GM12878 (cell line): ENCODE measurements around the gene TMEM18. TPM values are rescaled to one million over a fixed set of nuclear protein-coding genes. Genes with fewer than 3 reads are reported as not detected.

Source experiments
- ATAC-seq: fragments of 200-7000 bp; cut with Tn5 transposase; 3 replicates; pipeline ENCODE4 v1.9.1; 2020; ENCODE audit warnings: mild to moderate bottlenecking, moderate library complexity
- BruUV-seq: library from RNA; stranded (reverse); fragments of 400-500 nt; replicated peaks from 2 replicates; lab custom pipeline; 2021; lab: Mats Ljungman, UMichigan
- CTCF ChIA-PET: fragments of 300-600 bp; sonication (Branson Sonifier 250); formaldehyde crosslinking; extraction: SDS; loops from one replicate; lab custom pipeline; 2021; ENCODE audit warnings: inconsistent platforms; lab: Yijun Ruan, JAX
- POLR2A ChIA-PET: fragments of 350-600 bp; formaldehyde crosslinking; extraction: SDS; loops from one replicate; lab custom pipeline; 2021; ENCODE audit warnings: inconsistent platforms; lab: Charles Lee
- RAD21 ChIA-PET: fragments of 300-600 bp; sonication (Branson Sonifier 250); formaldehyde crosslinking; loops from one replicate; lab custom pipeline; 2023; ENCODE audit warnings: antibody characterized with exemption; ENCODE audit not compliant: unreplicated experiment; lab: Charles Lee
- SMC1A ChIA-PET: fragments of 300-600 bp; sonication (Branson Sonifier 250); formaldehyde crosslinking; loops from one replicate; lab custom pipeline; 2023; ENCODE audit not compliant: unreplicated experiment, uncharacterized antibody; lab: Charles Lee
- DNase-seq: peaks from one replicate; pipeline ENCODE4 v3.0.0-alpha.2; 2011; ENCODE audit warnings: low read depth, low spot score
- FAIRE-seq: peaks from 3 replicates; lab custom pipeline; 2011; peaks lifted over from hg19 to GRCh38; lab: Jason Lieb, UNC
- H2AFZ ChIP-seq: 2 replicates; pipeline ENCODE4 v1.6.0; 2011; ENCODE audit warnings: low read depth, low read length, control low read depth; ENCODE audit not compliant: control insufficient read depth
- H3K27ac ChIP-seq: 2 replicates; pipeline ENCODE4 v1.5.1; 2011; ENCODE audit warnings: control low read depth; ENCODE audit not compliant: control insufficient read depth, insufficient read depth
- H3K27me3 ChIP-seq, 2 experiments: replicated peaks in 1 of 2; 2 replicates each; pipeline versions ENCODE4 v1.6.0 to v1.6.1; 2011; ENCODE audit warnings: low read length in 1 of 2; ENCODE audit not compliant: control insufficient read depth in 2 of 2, insufficient read depth in 2 of 2
- H3K36me3 ChIP-seq, 2 experiments: 2 replicates each; pipeline ENCODE4 v1.5.1; 2011; ENCODE audit warnings: low read length in 1 of 2; ENCODE audit not compliant: control insufficient read depth in 2 of 2, insufficient read depth in 2 of 2
- H3K4me1 ChIP-seq: 2 replicates; pipeline ENCODE4 v1.6.1; 2011; ENCODE audit warnings: mild to moderate bottlenecking, low read length, moderate library complexity, mixed read lengths; ENCODE audit not compliant: control insufficient read depth, insufficient read depth
- H3K4me2 ChIP-seq: 2 replicates; pipeline ENCODE4 v1.6.0; 2011; ENCODE audit warnings: control low read depth; ENCODE audit not compliant: control insufficient read depth, insufficient read depth
- H3K4me3 ChIP-seq: fragments of 200-600 bp; sonication (generic); 2 replicates; pipeline ENCODE4 v1.5.1; 2016
- H3K79me2 ChIP-seq: 2 replicates; pipeline ENCODE4 v1.6.0; 2011; ENCODE audit warnings: low read length; ENCODE audit not compliant: control insufficient read depth, insufficient read depth
- H3K9ac ChIP-seq: 2 replicates; pipeline ENCODE4 v1.8.0; 2011; ENCODE audit warnings: low read length, control low read depth, mixed read lengths; ENCODE audit not compliant: control insufficient read depth, insufficient read depth
- H3K9me3 ChIP-seq: replicated peaks from 3 replicates; pipeline ENCODE4 v1.5.1; 2011; ENCODE audit warnings: mild to moderate bottlenecking, low read length; ENCODE audit not compliant: control insufficient read depth, insufficient read depth
- H4K20me1 ChIP-seq: 2 replicates; pipeline ENCODE4 v1.6.0; 2011; ENCODE audit not compliant: control insufficient read depth, insufficient read depth
- CHD1 ChIP-seq: IDR thresholded peaks from 2 replicates; pipeline ENCODE4 v1.6.1; 2012; ENCODE audit warnings: low read depth, low read length, improper control_type of control experiment
- FOXM1 ChIP-seq: IDR thresholded peaks from 2 replicates; pipeline ENCODE4 v1.6.1; 2012; ENCODE audit warnings: low read depth, mild to moderate bottlenecking, inconsistent platforms, low read length, moderate library complexity
- HDAC2 ChIP-seq: fragments of 200-600 bp; sonication (generic); IDR thresholded peaks from 2 replicates; pipeline ENCODE4 v1.6.1; 2017
- NR2C2 ChIP-seq: IDR thresholded peaks from 2 replicates; pipeline ENCODE4 v1.6.1; 2011; ENCODE audit warnings: borderline replicate concordance, low read depth; ENCODE audit not compliant: control insufficient read depth, insufficient read length
- POLR2AphosphoS2 ChIP-seq: IDR thresholded peaks from 2 replicates; pipeline ENCODE4 v1.6.1; 2011; ENCODE audit warnings: low read depth, mild to moderate bottlenecking, low read length, improper control_type of control experiment, moderate library complexity
- RAD51 ChIP-seq: fragments of 450-650 bp; IDR thresholded peaks from 2 replicates; pipeline ENCODE4 v1.6.1; 2016; ENCODE audit warnings: moderate library complexity, mild to moderate bottlenecking, inconsistent platforms
- STAT1 ChIP-seq: fragments of 450-650 bp; conservative IDR thresholded peaks from 2 replicates; pipeline ENCODE4 v1.6.1; 2014; ENCODE audit warnings: antibody characterized with exemption, mild to moderate bottlenecking
- TARDBP ChIP-seq: IDR thresholded peaks from 2 replicates; pipeline ENCODE4 v1.6.1; 2016; ENCODE audit warnings: borderline replicate concordance
- WGBS: methylation state at CpG from one replicate; pipeline ENCODE4 v1.1.6; 2016; ENCODE audit warnings: low lambda C conversion rate; ENCODE audit not compliant: insufficient replicate concordance, insufficient coverage; ENCODE audit errors: missing lambda C conversion rate; 5-methylcytosine and 5-hydroxymethylcytosine counted together
- in situ Hi-C: fragments of 300-500 bp; cut with MboI; formaldehyde crosslinking; loops from 9 replicates; pipeline ENCODE4 v1.14.3; 2018; ENCODE audit warnings: mixed read lengths
- intact Hi-C: fragments of 100-400 bp; cut with micrococcal nuclease; formaldehyde crosslinking; loops from one replicate; pipeline ENCODE4 v1.14.2; 2022; ENCODE audit not compliant: unreplicated experiment
- polyA plus RNA-seq, 11 experiments: library from polyadenylated mRNA; depleted of rRNA in 4 of 11; unstranded in 6 of 11; stranded (reverse) in 5 of 11; fragments of >200 nt; fragmentation: Nextera tagmentation in 4 of 11; fragmentation: Illumina TruSeq in 1 of 11; extraction: Ambion mirVana in 4 of 11; extraction: Trizol in 1 of 11; gene quantifications; 1 replicate in 1 of 11; 2 replicates in 10 of 11; pipeline versions ENCODE4 v1.2.1 to v1.2.3, GENCODE V29; 2011 to 2016; ENCODE audit warnings: inconsistent platforms in 2 of 11, missing spikeins in 2 of 11, low read depth in 1 of 11
- total RNA-seq, 4 experiments: library from RNA; depleted of rRNA in 3 of 4; stranded (reverse); fragments of >200 nt in 3 of 4; fragmentation: Illumina TruSeq in 1 of 4; extraction: Trizol in 1 of 4; gene quantifications; 2 replicates each; pipeline versions ENCODE4 v1.2.1 to v1.2.3, GENCODE V29; 2013 to 2021

TMEM18 gene
- total and polyA plus RNA-seq, 10 of the 15 experiments (the other 5 are each of a cell fraction or from before 2014, with no cell fraction given), result 11.2 to 56.3 (median 26.0) TPM

DNA sequence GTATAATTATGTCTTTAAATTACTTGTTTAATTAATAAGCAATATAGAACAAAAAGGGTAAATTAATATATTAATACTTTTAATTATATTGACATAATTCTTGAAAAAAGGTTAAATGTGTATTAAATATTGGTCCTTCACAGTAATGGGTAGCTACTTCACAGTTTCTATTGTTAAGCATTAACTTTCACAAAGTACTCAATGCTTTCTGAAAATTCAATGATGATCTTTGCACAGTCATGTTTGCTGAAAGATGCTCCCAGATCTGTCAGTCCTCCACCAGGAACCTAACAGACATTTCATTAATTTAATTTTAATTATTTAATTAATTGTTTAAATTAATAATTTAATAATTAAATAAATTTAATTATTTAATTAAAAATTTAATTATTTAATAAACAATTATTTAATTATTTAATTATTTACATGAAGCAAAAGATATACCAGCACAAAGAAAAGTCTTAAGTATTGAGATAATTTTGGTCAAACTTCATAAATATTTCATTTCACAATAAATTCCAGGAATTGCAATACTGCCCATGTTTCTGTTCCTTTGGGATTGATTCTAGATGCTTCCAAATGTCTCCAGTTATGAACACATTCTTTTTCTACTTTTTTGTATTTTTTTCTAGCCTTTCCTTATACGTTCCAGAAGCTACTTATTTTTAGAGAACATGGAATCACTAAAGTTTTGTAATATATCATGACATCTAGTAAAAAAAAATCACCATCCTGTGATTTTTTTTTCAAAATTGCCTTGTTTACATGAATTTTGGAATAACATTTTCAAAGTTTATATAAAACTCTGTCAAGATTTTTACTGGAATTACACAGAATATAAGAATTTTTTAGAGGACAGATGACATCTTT lies 46.5 kb downstream of the TMEM18 start:
- TF ChIP-seq CHD1, result no peak
- TF ChIP-seq, all 136 proteins: peak for 0
- Histone ChIP-seq H3K27me3 (no peaks in the 10 kb centered on the region; a peak in 1 of 4 replicates), H2AFZ (no peak overlapping the region), H3K79me2 (no peaks in the 10 kb centered on the region), H3K27ac (no peak overlapping the region), H3K4me2 (no peak overlapping the region), H3K4me3 (no peak overlapping the region), H3K9me3 (no peaks in the 10 kb centered on the region), H3K36me3 (no peaks in the 10 kb centered on the region), H4K20me1 (no peaks in the 10 kb centered on the region), H3K9ac (no peak overlapping the region), H3K4me1 (no peaks in the 10 kb centered on the region)
- RAD21 ChIA-PET, result no interaction called here
- DNase-seq (no peak), FAIRE-seq (no peak), ATAC-seq (no peak)
- BruUV-seq, result no TSS peak
- in situ Hi-C loops, result loop anchor here (10.0 kb wide), 1 partner anchor 386 kb away; no protein-coding TSS in a partner anchor
- SMC1A ChIA-PET, result no interaction called here
- intact Hi-C loops, result loop anchor here (10.0 kb wide), 1 partner anchor 914 kb away; no protein-coding TSS in a partner anchor
- WGBS, result 0% methylated on average over 1 of the region's 1 CpG
- CTCF ChIA-PET, result no interaction called here
- POLR2A ChIA-PET, result no interaction called here

DNA sequence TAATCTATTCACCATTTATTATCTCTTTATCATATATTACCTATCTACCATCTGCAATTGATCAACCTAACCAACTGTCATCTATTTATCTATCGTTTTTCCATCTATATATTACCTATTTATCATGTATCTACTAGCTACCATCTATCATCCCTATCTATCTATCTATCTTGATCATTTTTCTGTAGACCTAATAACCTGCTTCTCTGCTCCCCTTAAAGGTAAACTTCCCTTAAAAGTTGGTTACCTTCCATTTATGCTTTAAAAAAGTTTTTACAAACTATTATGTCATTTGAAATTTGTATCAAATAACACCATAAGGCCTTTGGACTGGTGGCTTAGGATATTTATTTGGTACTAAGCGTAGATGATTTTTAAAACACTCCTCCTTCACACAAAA lies 47.2 kb downstream of the TMEM18 start:
- TF ChIP-seq FOXM1 (no peak), POLR2AphosphoS2 (no peak), TARDBP (no peak), NR2C2 (no peak), STAT1 (no peak), RAD51 (no peak), HDAC2 (no peak)
- H3K27ac ChIP-seq, result no peak overlapping the region
- no peaks in the 10 kb centered on the region for H3K9me3 ChIP-seq
- POLR2A ChIA-PET, result no interaction called here
- ATAC-seq, result no peak
- WGBS, result 0% methylated on average over 2 of the region's 2 CpGs
- no peaks in the 10 kb centered on the region for H3K79me2 ChIP-seq
- SMC1A ChIA-PET, result no interaction called here
- no peak overlapping the region for H2AFZ ChIP-seq
- no peaks in the 10 kb centered on the region; a peak in 1 of 4 replicates for H3K27me3 ChIP-seq
- CTCF ChIA-PET, result no interaction called here
- FAIRE-seq, result no peak
- intact Hi-C loops (loop anchor here (10.0 kb wide), 1 partner anchor 915 kb away; no protein-coding TSS in a partner anchor), in situ Hi-C loops (loop anchor here (10.0 kb wide), 1 partner anchor 385 kb away; no protein-coding TSS in a partner anchor)
- RAD21 ChIA-PET, result no interaction called here
- no peaks in the 10 kb centered on the region for H4K20me1 ChIP-seq
- H3K36me3 ChIP-seq, result no peaks in the 10 kb centered on the region
- BruUV-seq, result no TSS peak
- no peak overlapping the region for H3K9ac ChIP-seq
- no peaks in the 10 kb centered on the region for H3K4me1 ChIP-seq
- DNase-seq, result no peak
- no peak overlapping the region for H3K4me2 ChIP-seq
- H3K4me3 ChIP-seq, result no peak overlapping the region
